Measurements from ENCODE around the gene PDXK. TPM values are rescaled to one million over a fixed set of nuclear protein-coding genes. Genes with fewer than 3 reads are reported as not detected.
A peak's percentile ranks its signal among the peaks of the same experiment; 100 is the strongest.

Gene PDXK
- total RNA-seq, 1 donor from 2014 or later: 72.0 TPM

- Mint-ChIP-seq H3K4me1 (ENCODE audit: unreplicated experiment) (no peaks in the 10 kb centered on the region), H3K27ac (ENCODE audit: unreplicated experiment) (no peak overlapping the region), H3K27me3 (ENCODE audit: unreplicated experiment) (peaks cover 9% of the 10 kb centered on the region), H3K9me3 (ENCODE audit: unreplicated experiment) (no peaks in the 10 kb centered on the region), H3K4me3 (ENCODE audit: unreplicated experiment) (no peak overlapping the region), H3K36me3 (ENCODE audit: low read depth, unreplicated experiment) (peaks cover 29% of the 10 kb centered on the region)
- no peak for DNase-seq (ENCODE audit: low spot score)
- no peak for TF ChIP-seq CTCF (IDR thresholded peaks at IDR 0.05; ENCODE audit: unreplicated experiment)
These were observed 36.2 kb downstream of the PDXK start for GRCh38 chr21:43754948-43755781.

GRCh38 chr21:43755820-43756594, 37.1 kb downstream of the PDXK start:
- no peak for DNase-seq (ENCODE audit: low spot score)
- no peak overlapping the region for H3K27ac Mint-ChIP-seq (ENCODE audit: unreplicated experiment)
- peaks cover 9% of the 10 kb centered on the region for H3K27me3 Mint-ChIP-seq (ENCODE audit: unreplicated experiment)
- H3K4me3 Mint-ChIP-seq (ENCODE audit: unreplicated experiment): peak overlapping the region; percentile 49
- H3K9me3 Mint-ChIP-seq (ENCODE audit: unreplicated experiment): no peaks in the 10 kb centered on the region
- TF ChIP-seq CTCF (IDR thresholded peaks at IDR 0.05; ENCODE audit: unreplicated experiment): no peak
- no peaks in the 10 kb centered on the region for H3K4me1 Mint-ChIP-seq (ENCODE audit: unreplicated experiment)
- peaks cover 27% of the 10 kb centered on the region for H3K36me3 Mint-ChIP-seq (ENCODE audit: low read depth, unreplicated experiment)

GRCh38 chr21:43757601-43758000, 38.7 kb downstream of the PDXK start:
- DNase-seq (ENCODE audit: low spot score): no peak
- TF ChIP-seq CTCF (IDR thresholded peaks at IDR 0.05; ENCODE audit: unreplicated experiment): no peak
- H3K27me3 Mint-ChIP-seq (ENCODE audit: unreplicated experiment): peaks cover 9% of the 10 kb centered on the region
- H3K4me3 Mint-ChIP-seq (ENCODE audit: unreplicated experiment): no peak overlapping the region
- H3K27ac Mint-ChIP-seq (ENCODE audit: unreplicated experiment): no peak overlapping the region
- peaks cover 27% of the 10 kb centered on the region for H3K36me3 Mint-ChIP-seq (ENCODE audit: low read depth, unreplicated experiment)
- no peaks in the 10 kb centered on the region for H3K9me3 Mint-ChIP-seq (ENCODE audit: unreplicated experiment)
- no peaks in the 10 kb centered on the region for H3K4me1 Mint-ChIP-seq (ENCODE audit: unreplicated experiment)

GRCh38 chr21:43758111-43758641, 39.2 kb downstream of the PDXK start:
- H3K9me3 Mint-ChIP-seq (ENCODE audit: unreplicated experiment): no peaks in the 10 kb centered on the region
- no peak for DNase-seq (ENCODE audit: low spot score)
- H3K36me3 Mint-ChIP-seq (ENCODE audit: low read depth, unreplicated experiment): peaks cover 22% of the 10 kb centered on the region
- H3K4me1 Mint-ChIP-seq (ENCODE audit: unreplicated experiment): no peaks in the 10 kb centered on the region
- H3K27ac Mint-ChIP-seq (ENCODE audit: unreplicated experiment): no peak overlapping the region
- no peak overlapping the region for H3K4me3 Mint-ChIP-seq (ENCODE audit: unreplicated experiment)
- no peak for TF ChIP-seq CTCF (IDR thresholded peaks at IDR 0.05; ENCODE audit: unreplicated experiment)
- peaks cover 5% of the 10 kb centered on the region for H3K27me3 Mint-ChIP-seq (ENCODE audit: unreplicated experiment)

Data from endothelial cell (in vitro differentiated cells).